Measurements from ENCODE around the gene WSB2.
"Not testable (repeated sequence)": the region's sequence is repeated elsewhere in the genome, so short reads cannot be mapped to it uniquely, and the experiment has no call there.

Gene WSB2

GRCh38 chr12:118035190-118036041 lies 25.6 kb downstream of the WSB2 start:
- DNase-seq (ENCODE audit: low spot score): no peak

- DNase-seq (ENCODE audit: low spot score): no peak
Measured at GRCh38 chr12:118034429-118035189, 26.4 kb downstream of the WSB2 start.

GRCh38 chr12:118033902-118034301 lies 27.1 kb downstream of the WSB2 start:
- DNase-seq (ENCODE audit: low spot score): no peak

- no peak for DNase-seq (ENCODE audit: low spot score)
Measured at GRCh38 chr12:118033323-118033722, 27.7 kb downstream of the WSB2 start.

GRCh38 chr12:118032188-118032587 lies 28.8 kb downstream of the WSB2 start:
- no peak for DNase-seq (ENCODE audit: low spot score)

- no peak for DNase-seq (ENCODE audit: low spot score)
Measured at GRCh38 chr12:118029166-118029565, 31.8 kb downstream of the WSB2 start.

GRCh38 chr12:118025168-118025567 lies 35.8 kb downstream of the WSB2 start:
- DNase-seq (ENCODE audit: low spot score): no peak

GRCh38 chr12:118023301-118023860 lies 37.6 kb downstream of the WSB2 start:
- no peak for DNase-seq (ENCODE audit: low spot score)

- DNase-seq (ENCODE audit: low spot score): no peak
Measured at GRCh38 chr12:118022728-118023109, 38.3 kb downstream of the WSB2 start.

GRCh38 chr12:118022097-118022727 lies 38.8 kb downstream of the WSB2 start:
- not testable (repeated sequence) for DNase-seq (ENCODE audit: low spot score)

GRCh38 chr12:118020036-118020435 lies 40.9 kb downstream of the WSB2 start:
- no peak for DNase-seq (ENCODE audit: low spot score)

- no peak for DNase-seq (ENCODE audit: low spot score)
Measured at GRCh38 chr12:118017926-118018325, 43.1 kb downstream of the WSB2 start.

- peak; percentile 97 for DNase-seq (ENCODE audit: low spot score)
Measured at GRCh38 chr12:118016424-118017264, 44.3 kb downstream of the WSB2 start, which contains the start of gene RFC5. RFC5 (plus strand) TSS chr12:118016703; CDS start chr12:118016828, 125 bp downstream.

GRCh38 chr12:118015944-118016343 lies 45.0 kb downstream of the WSB2 start:
- no peak for DNase-seq (ENCODE audit: low spot score)

GRCh38 chr12:118015306-118015705 lies 45.7 kb downstream of the WSB2 start:
- no peak for DNase-seq (ENCODE audit: low spot score)

GRCh38 chr12:118013283-118013682 lies 47.7 kb downstream of the WSB2 start:
- no peak for DNase-seq (ENCODE audit: low spot score)

- no peak for DNase-seq (ENCODE audit: low spot score)
Measured at GRCh38 chr12:118011961-118012360, 49.0 kb downstream of the WSB2 start.

GRCh38 chr12:118011377-118011776 lies 49.6 kb downstream of the WSB2 start:
- no peak for DNase-seq (ENCODE audit: low spot score)

- DNase-seq (ENCODE audit: low spot score): no peak
Measured at GRCh38 chr12:118010903-118011302, 50.1 kb downstream of the WSB2 start.

- DNase-seq (ENCODE audit: low spot score): not testable (repeated sequence)
Measured at GRCh38 chr12:117999806-118000205, 61.2 kb downstream of the WSB2 start.

GRCh38 chr12:117998719-117999118 lies 62.3 kb downstream of the WSB2 start:
- no peak for DNase-seq (ENCODE audit: low spot score)

All from CD4-positive, alpha-beta T cell treated with Interleukin-2 at 100 ng/mL for 4 hours (primary cell).